B cell (primary cell): Measurements from ENCODE around the gene MAP1S. TPM values are rescaled to one million over a fixed set of nuclear protein-coding genes. Genes with fewer than 3 reads are reported as not detected.

ENCODE experiments used
- ATAC-seq: fragments of 200-7000 bp; cut with Tn5 transposase; one replicate; pipeline ENCODE4 v1.10.0; 2021; ENCODE audit warnings: low read depth, mild to moderate bottlenecking, moderate number of reproducible peaks, moderate library complexity
- CTCF ChIA-PET: fragments of 350-600 bp; sonication (Branson Sonifier 250); formaldehyde crosslinking; loops from one replicate; lab custom pipeline; 2021; ENCODE audit warnings: antibody characterized with exemption, inconsistent platforms; lab: Charles Lee
- POLR2A ChIA-PET: fragments of 350-600 bp; sonication (Branson Sonifier 250); formaldehyde crosslinking; loops from one replicate; lab custom pipeline; 2021; ENCODE audit warnings: antibody characterized with exemption; lab: Charles Lee
- DNase-seq: peaks from one replicate; pipeline ENCODE4 v3.0.0; 2013
- H2AFZ ChIP-seq: 2 replicates; pipeline ENCODE4 v1.6.1; 2012; ENCODE audit warnings: mild to moderate bottlenecking, low read depth, low read length; ENCODE audit not compliant: insufficient read depth, poor library complexity, severe bottlenecking
- H3K27ac ChIP-seq, 2 donors: 1 replicate in 1 of 2; 2 replicates in 1 of 2; pipeline ENCODE4 v1.5.1; 2012 to 2013; ENCODE audit warnings: low read length in 2 of 2, mild to moderate bottlenecking in 2 of 2, moderate library complexity in 1 of 2
- H3K27me3 ChIP-seq, 4 experiments: fragments of 200-600 bp in 1 of 4; sonication (generic) in 1 of 4; replicated peaks in 1 of 4; 1 replicate in 2 of 4; 2 replicates in 2 of 4; pipeline versions ENCODE4 v1.6.1 to v1.7.0; 2013 to 2016; ENCODE audit warnings: low read length in 3 of 4, mild to moderate bottlenecking in 2 of 4, mixed read lengths in 1 of 4, moderate library complexity in 1 of 4; ENCODE audit not compliant: insufficient read depth in 4 of 4, control insufficient read depth in 3 of 4; ENCODE audit errors: control extremely low read depth in 1 of 4
- H3K36me3 ChIP-seq, 2 experiments: replicated peaks in 1 of 2; 1 replicate in 1 of 2; 2 replicates in 1 of 2; pipeline versions ENCODE4 v1.6.1 to v1.7.1; 2013; ENCODE audit warnings: low read length in 1 of 2; ENCODE audit not compliant: insufficient read depth in 2 of 2, control insufficient read depth in 1 of 2; ENCODE audit errors: control extremely low read depth in 1 of 2, extremely low read depth in 1 of 2
- H3K4me1 ChIP-seq, 2 donors: fragments of 200-600 bp in 1 of 2; sonication (generic) in 1 of 2; 1 replicate in 1 of 2; 2 replicates in 1 of 2; pipeline versions ENCODE4 v1.5.1 to v1.6.1; 2013 to 2017; ENCODE audit warnings: low read length in 2 of 2; ENCODE audit not compliant: control insufficient read depth in 2 of 2, insufficient read depth in 2 of 2
- H3K4me2 ChIP-seq: replicated peaks from 2 replicates; pipeline ENCODE3; 2012; ENCODE audit warnings: mild to moderate bottlenecking, low read depth, low read length; ENCODE audit not compliant: poor library complexity, severe bottlenecking
- H3K4me3 ChIP-seq, 5 experiments: fragments of 200-600 bp in 1 of 5; sonication (generic) in 1 of 5; 1 replicate in 3 of 5; 2 replicates in 2 of 5; pipeline versions ENCODE4 v1.5.1 to v1.7.0; 2011 to 2016; ENCODE audit warnings: low read length in 4 of 5, mild to moderate bottlenecking in 4 of 5, low read depth in 2 of 5, control low read depth in 1 of 5, moderate library complexity in 1 of 5; ENCODE audit not compliant: insufficient read depth in 1 of 5; ENCODE audit errors: control extremely low read depth in 1 of 5, extremely low read depth in 1 of 5
- H3K79me2 ChIP-seq: fragments of 200-600 bp; sonication (generic); one replicate; pipeline ENCODE4 v1.6.0; 2016; ENCODE audit warnings: low read length; ENCODE audit not compliant: control insufficient read depth, insufficient read depth
- H3K9ac ChIP-seq: fragments of 200-600 bp; sonication (generic); 2 replicates; pipeline ENCODE4 v1.6.1; 2017; ENCODE audit warnings: mild to moderate bottlenecking, low read length, moderate library complexity
- H3K9me3 ChIP-seq, 3 donors: one replicate each; pipeline versions ENCODE4 v1.6.1 to v1.7.1; 2013; ENCODE audit warnings: low read length in 2 of 3; ENCODE audit not compliant: control insufficient read depth in 2 of 3, insufficient read depth in 1 of 3; ENCODE audit errors: control extremely low read depth in 1 of 3
- H4K20me1 ChIP-seq: 2 replicates; pipeline ENCODE4 v1.6.0; 2012; ENCODE audit warnings: mild to moderate bottlenecking, low read length; ENCODE audit not compliant: insufficient read depth, control insufficient read depth, poor library complexity, severe bottlenecking
- H3K27ac Mint-ChIP-seq: one replicate; pipeline ENCODE4 v1.8.0; 2021; ENCODE audit warnings: mixed read lengths
- H3K27me3 Mint-ChIP-seq: one replicate; pipeline ENCODE4 v1.8.0; 2021; ENCODE audit warnings: mixed read lengths
- H3K4me1 Mint-ChIP-seq: one replicate; pipeline ENCODE4 v1.8.0; 2021; ENCODE audit warnings: mixed read lengths
- H3K4me3 Mint-ChIP-seq: one replicate; pipeline ENCODE4 v1.8.0; 2021; ENCODE audit warnings: mixed read lengths
- H3K9me3 Mint-ChIP-seq: one replicate; pipeline ENCODE4 v1.8.0; 2022; ENCODE audit warnings: mixed read lengths; ENCODE audit not compliant: insufficient read depth
- EZH2 ChIP-seq: IDR thresholded peaks from 2 replicates; pipeline ENCODE4 v1.6.1; 2012; ENCODE audit warnings: borderline replicate concordance, low read depth, mild to moderate bottlenecking, moderate library complexity, low read length; ENCODE audit not compliant: insufficient read depth, poor library complexity, severe bottlenecking
- WGBS: methylation state at CpG from one replicate; pipeline ENCODE4 v1.1.5; 2013; ENCODE audit warnings: missing lambda C conversion rate; ENCODE audit not compliant: insufficient coverage; 5-methylcytosine and 5-hydroxymethylcytosine counted together
- intact Hi-C: fragments of 100-400 bp; cut with micrococcal nuclease; formaldehyde crosslinking; loops from one replicate; pipeline ENCODE4 v1.10.0; 2022
- polyA plus RNA-seq: library from polyadenylated mRNA; depleted of rRNA; stranded (reverse); fragments of >200 nt; gene quantifications from 2 replicates; pipeline ENCODE4 v1.2.3, GENCODE V29; 2012
- total RNA-seq, 2 donors: library from RNA; stranded (reverse); fragments of 120-200 nt in 1 of 2; gene quantifications; 1 replicate in 1 of 2; 2 replicates in 1 of 2; pipeline versions ENCODE4 v1.2.3 to v1.2.4, GENCODE V29; 2013 to 2022
- TF ChIP-seq, protein P1 (sequence below): fragments of 200-600 bp; IDR thresholded peaks from one replicate; pipeline ENCODE4 v1.8.0; 2022; ENCODE audit warnings: antibody characterized with exemption, mild to moderate bottlenecking

Gene MAP1S
- total and polyA plus RNA-seq, 2 donors (not counting 1 experiment from before 2014, with no cell fraction given), result 38.2 to 83.0 TPM

DNA sequence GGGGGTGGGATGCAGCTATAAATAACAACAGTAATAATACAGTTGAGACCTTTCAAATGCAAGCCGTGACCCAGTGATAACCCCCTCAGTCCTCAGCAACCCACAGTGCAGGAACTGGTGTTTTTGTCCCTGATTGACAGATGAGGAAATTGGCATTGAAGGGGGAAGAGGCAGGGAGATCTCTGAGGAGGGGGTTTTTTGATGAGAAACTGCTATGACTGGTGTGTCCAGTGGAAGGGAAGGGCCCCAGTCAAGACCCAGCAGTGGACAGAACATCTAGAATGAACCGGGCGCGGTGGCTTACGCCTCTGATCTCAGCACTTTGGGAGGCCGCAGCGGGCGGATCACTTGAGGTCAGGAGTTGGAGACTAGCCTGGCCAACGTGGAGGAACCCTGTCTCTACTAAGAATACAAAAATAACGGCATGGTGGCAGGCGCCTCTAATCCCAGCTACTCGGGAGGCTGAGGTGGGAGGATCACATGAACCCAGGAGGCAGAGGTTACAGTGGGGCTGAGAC lies 1.9 kb downstream of the MAP1S start:
- WGBS, result 73% methylated on average over 3 of the region's 12 CpGs
- Mint-ChIP-seq H3K27me3 (no peaks in the 10 kb centered on the region), H3K27ac (peak overlapping the region; percentile 41), H3K4me3 (peak overlapping the region; percentile 92), H3K9me3 (no peaks in the 10 kb centered on the region), H3K4me1 (peaks cover 36% of the 10 kb centered on the region)
- no peaks in the 10 kb centered on the region for H3K9me3 ChIP-seq
- peaks cover 6 to 37% of the 10 kb centered on the region in 2 experiments for H3K36me3 ChIP-seq
- intact Hi-C loops, result no loop called here
- H3K4me1 ChIP-seq, result peaks cover 32 to 39% of the 10 kb centered on the region in 2 donors
- H3K79me2 ChIP-seq, result peaks cover 67% of the 10 kb centered on the region
- H3K27me3 ChIP-seq, result no peaks in the 10 kb centered on the region
- peak overlapping the region; percentile 93 for H3K9ac ChIP-seq
- H4K20me1 ChIP-seq, result peaks cover 58% of the 10 kb centered on the region
- peak overlapping the region in 2 of 5 experiments; percentile 90 to 94 for H3K4me3 ChIP-seq
- ChIA-PET POLR2A (interaction anchor here (2.6 to 2.7 kb wide), 2 partner anchors 29 to 34 kb away, joined by 11 to 14 read pairs; partner anchors contain the start of gene FCHO1), CTCF (interaction anchor here (0.7 to 2.9 kb wide), 8 partner anchors 17 to 134 kb away, joined by 3 to 20 read pairs (median 4); no protein-coding TSS in a partner anchor)
- TF ChIP-seq, protein P1, sequence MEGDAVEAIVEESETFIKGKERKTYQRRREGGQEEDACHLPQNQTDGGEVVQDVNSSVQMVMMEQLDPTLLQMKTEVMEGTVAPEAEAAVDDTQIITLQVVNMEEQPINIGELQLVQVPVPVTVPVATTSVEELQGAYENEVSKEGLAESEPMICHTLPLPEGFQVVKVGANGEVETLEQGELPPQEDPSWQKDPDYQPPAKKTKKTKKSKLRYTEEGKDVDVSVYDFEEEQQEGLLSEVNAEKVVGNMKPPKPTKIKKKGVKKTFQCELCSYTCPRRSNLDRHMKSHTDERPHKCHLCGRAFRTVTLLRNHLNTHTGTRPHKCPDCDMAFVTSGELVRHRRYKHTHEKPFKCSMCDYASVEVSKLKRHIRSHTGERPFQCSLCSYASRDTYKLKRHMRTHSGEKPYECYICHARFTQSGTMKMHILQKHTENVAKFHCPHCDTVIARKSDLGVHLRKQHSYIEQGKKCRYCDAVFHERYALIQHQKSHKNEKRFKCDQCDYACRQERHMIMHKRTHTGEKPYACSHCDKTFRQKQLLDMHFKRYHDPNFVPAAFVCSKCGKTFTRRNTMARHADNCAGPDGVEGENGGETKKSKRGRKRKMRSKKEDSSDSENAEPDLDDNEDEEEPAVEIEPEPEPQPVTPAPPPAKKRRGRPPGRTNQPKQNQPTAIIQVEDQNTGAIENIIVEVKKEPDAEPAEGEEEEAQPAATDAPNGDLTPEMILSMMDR, result no peak
- no peak for TF ChIP-seq EZH2
- ATAC-seq (no peak), DNase-seq (no peak)
- no peak overlapping the region for H3K27ac ChIP-seq
- H2AFZ ChIP-seq, result no peak overlapping the region
- H3K4me2 ChIP-seq, result peak overlapping the region; percentile 98

DNA sequence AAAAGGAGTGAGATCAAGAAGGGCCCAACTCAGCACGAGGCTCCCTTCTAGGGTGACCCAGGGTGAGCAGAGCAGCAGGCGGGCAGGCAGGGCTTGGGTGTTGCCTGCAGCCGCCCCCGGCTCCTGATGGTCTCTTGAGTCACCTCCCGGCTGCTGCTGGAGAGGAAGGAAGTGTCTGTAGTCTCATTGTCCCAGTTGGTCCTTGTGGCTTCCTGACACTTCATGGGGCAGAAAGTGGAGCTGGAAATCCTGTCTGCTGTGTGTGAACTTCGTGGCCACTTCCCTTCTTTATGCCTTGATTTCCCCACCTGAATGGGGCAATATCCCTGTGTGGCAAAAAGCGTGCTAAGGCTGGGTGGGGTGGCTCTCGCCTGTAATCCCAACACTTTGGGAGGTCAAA lies 2.5 kb downstream of the MAP1S start:
- ChIA-PET CTCF (interaction anchor here (1.2 to 1.9 kb wide), 3 partner anchors 34 to 59 kb away, joined by 3 to 4 read pairs (median 3); no protein-coding TSS in a partner anchor), POLR2A (no interaction called here)
- peak overlapping the region; percentile 98 for H3K4me2 ChIP-seq
- no peaks in the 10 kb centered on the region for H3K9me3 ChIP-seq
- intact Hi-C loops, result no loop called here
- no peak overlapping the region for H3K9ac ChIP-seq
- H3K79me2 ChIP-seq, result peaks cover 73% of the 10 kb centered on the region
- WGBS, result 35% methylated on average over 6 of the region's 8 CpGs
- TF ChIP-seq, protein P1, result no peak
- no peak for TF ChIP-seq EZH2
- H3K4me1 ChIP-seq, result peaks cover 32 to 39% of the 10 kb centered on the region in 2 donors
- H2AFZ ChIP-seq, result no peak overlapping the region
- H3K27me3 ChIP-seq, result no peaks in the 10 kb centered on the region
- DNase-seq (no peak), ATAC-seq (no peak)
- peaks cover 6 to 40% of the 10 kb centered on the region in 2 experiments for H3K36me3 ChIP-seq
- H3K27me3 Mint-ChIP-seq, result no peaks in the 10 kb centered on the region
- H3K27ac Mint-ChIP-seq, result no peak overlapping the region
- no peak overlapping the region for H3K4me3 ChIP-seq
- H3K4me1 Mint-ChIP-seq, result peaks cover 36% of the 10 kb centered on the region
- peaks cover 62% of the 10 kb centered on the region for H4K20me1 ChIP-seq
- no peak overlapping the region for H3K27ac ChIP-seq
- peak overlapping the region; percentile 92 for H3K4me3 Mint-ChIP-seq
- no peaks in the 10 kb centered on the region for H3K9me3 Mint-ChIP-seq
